Transverse colon (tissue), 4 donors: ENCODE measurements around the gene AKAP9. TPM values are rescaled to one million over a fixed set of nuclear protein-coding genes. Genes with fewer than 3 reads are reported as not detected.

Experiments used
- DNase-seq: peaks from one replicate; pipeline ENCODE4 v3.0.0-alpha.2; 2019
- H3K27ac ChIP-seq, 4 donors: fragments of 200-600 bp; sonication (generic); 2 replicates each; pipeline ENCODE4 v1.5.1; 2016 to 2018; ENCODE audit warnings: inconsistent platforms in 4 of 4
- H3K27me3 ChIP-seq: fragments of 200-600 bp; sonication (generic); 2 replicates; pipeline ENCODE4 v1.5.1; 2017; ENCODE audit warnings: inconsistent platforms
- H3K36me3 ChIP-seq, 4 donors: fragments of 200-600 bp; sonication (generic); 2 replicates each; pipeline ENCODE4 v1.5.1; 2017 to 2019; ENCODE audit warnings: inconsistent platforms in 4 of 4
- H3K4me1 ChIP-seq, 4 donors: fragments of 200-600 bp; sonication (generic); 2 replicates each; pipeline ENCODE4 v1.5.1; 2017 to 2020; ENCODE audit warnings: inconsistent platforms in 4 of 4
- H3K4me3 ChIP-seq, 4 donors: fragments of 200-600 bp; sonication (generic); 1 replicate in 1 of 4; 2 replicates in 3 of 4; pipeline versions ENCODE4 v1.5.1 to v1.6.1; 2017 to 2019; ENCODE audit warnings: inconsistent platforms in 4 of 4
- H3K9me3 ChIP-seq, 2 donors: fragments of 200-600 bp; sonication (generic); 2 replicates each; pipeline ENCODE4 v1.5.1; 2017 to 2019; ENCODE audit warnings: inconsistent platforms in 2 of 2
- EP300 ChIP-seq: sonication (generic); formaldehyde crosslinking; IDR thresholded peaks from one replicate; pipeline ENCODE4 v1.6.1; 2017; ENCODE audit warnings: antibody characterized with exemption, low read depth
- POLR2A ChIP-seq: fragments of 450-650 bp; IDR thresholded peaks from one replicate; pipeline ENCODE4 v1.6.1; 2016; ENCODE audit warnings: antibody characterized with exemption, mild to moderate bottlenecking, moderate library complexity
- POLR2AphosphoS5 ChIP-seq, 3 donors: sonication (generic); formaldehyde crosslinking; IDR thresholded peaks; one replicate each; pipeline ENCODE4 v1.6.1; 2016; ENCODE audit warnings: antibody characterized with exemption in 3 of 3
- WGBS, 2 donors: methylation state at CpG; one replicate each; pipeline ENCODE4 v1.1.5; 2018; ENCODE audit warnings: low coverage in 1 of 2; 5-methylcytosine and 5-hydroxymethylcytosine counted together
- in situ Hi-C, 4 donors: fragments of 200-750 bp; cut with MboI; loops; one replicate each; pipeline versions ENCODE4 v1.15.0 to v1.15.1; 2017; ENCODE audit warnings: low sequenced_read_pairs in 3 of 4, low pct_ligation_motif_present in 1 of 4, low pct_unique_long_range_greater_than_20kb in 1 of 4
- intact Hi-C: fragments of 100-400 bp; cut with DNase I; formaldehyde crosslinking; loops from one replicate; pipeline ENCODE4 v1.15.1; 2023; ENCODE audit warnings: low total_unique reads
- total RNA-seq, 4 donors: library from RNA; depleted of rRNA; stranded (reverse); fragments of >200 nt; gene quantifications; one replicate each; pipeline ENCODE4 v1.1.0, GENCODE V29; 2016
- TF ChIP-seq, protein P1 (sequence below), 5 experiments: fragments of 200-600 bp in 3 of 5; fragments of 450-650 bp in 2 of 5; sonication (generic) in 3 of 5; IDR thresholded peaks; 1 replicate in 2 of 5; 2 replicates in 3 of 5; pipeline ENCODE4 v1.5.1; 2016 to 2017; ENCODE audit warnings: antibody characterized with exemption in 5 of 5, inconsistent platforms in 3 of 5, mild to moderate bottlenecking in 2 of 5, moderate library complexity in 1 of 5

Gene AKAP9
- total RNA-seq, 4 donors from 2014 or later: 203 to 262 (median 234) TPM

DNA sequence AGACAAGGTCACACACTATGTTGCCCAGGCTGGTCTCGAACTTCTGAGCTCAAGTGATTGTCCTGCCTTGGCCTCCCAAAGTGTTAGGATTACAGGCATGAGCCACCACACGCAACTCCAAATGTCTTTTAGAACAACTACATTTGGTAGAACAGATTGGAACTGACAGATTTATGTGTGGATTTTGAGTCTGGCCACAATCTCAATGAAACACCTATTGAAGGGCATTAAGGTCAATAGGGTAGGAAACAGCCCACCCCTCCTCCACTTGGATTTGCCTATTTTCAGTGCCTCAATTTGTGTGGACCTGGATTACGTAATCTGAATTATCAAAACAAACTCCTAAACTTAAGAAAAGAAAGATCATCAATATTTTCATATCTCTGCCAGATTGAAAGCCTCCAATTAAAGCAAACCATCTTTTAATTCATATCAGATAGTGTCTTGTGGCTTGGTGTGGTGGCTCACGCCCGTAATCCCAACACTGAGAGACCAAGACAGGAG, 209.1 kb downstream of the AKAP9 start:
- DNase-seq: no peak
- WGBS, 2 donors: 90% methylated on average over 5 of the region's 5 CpGs; no CpG with 5 or more reads in 1 of the 2 donors
- intact Hi-C loops: no loop called here
- Histone ChIP-seq H3K9me3 (no peaks in the 10 kb centered on the region), H3K27me3 (no peaks in the 10 kb centered on the region), H3K36me3 (no peaks in the 10 kb centered on the region), H3K4me3 (no peak overlapping the region), H3K4me1 (no peaks in the 10 kb centered on the region), H3K27ac (no peak overlapping the region)
- in situ Hi-C loops: no loop called here
- TF ChIP-seq, protein P1, sequence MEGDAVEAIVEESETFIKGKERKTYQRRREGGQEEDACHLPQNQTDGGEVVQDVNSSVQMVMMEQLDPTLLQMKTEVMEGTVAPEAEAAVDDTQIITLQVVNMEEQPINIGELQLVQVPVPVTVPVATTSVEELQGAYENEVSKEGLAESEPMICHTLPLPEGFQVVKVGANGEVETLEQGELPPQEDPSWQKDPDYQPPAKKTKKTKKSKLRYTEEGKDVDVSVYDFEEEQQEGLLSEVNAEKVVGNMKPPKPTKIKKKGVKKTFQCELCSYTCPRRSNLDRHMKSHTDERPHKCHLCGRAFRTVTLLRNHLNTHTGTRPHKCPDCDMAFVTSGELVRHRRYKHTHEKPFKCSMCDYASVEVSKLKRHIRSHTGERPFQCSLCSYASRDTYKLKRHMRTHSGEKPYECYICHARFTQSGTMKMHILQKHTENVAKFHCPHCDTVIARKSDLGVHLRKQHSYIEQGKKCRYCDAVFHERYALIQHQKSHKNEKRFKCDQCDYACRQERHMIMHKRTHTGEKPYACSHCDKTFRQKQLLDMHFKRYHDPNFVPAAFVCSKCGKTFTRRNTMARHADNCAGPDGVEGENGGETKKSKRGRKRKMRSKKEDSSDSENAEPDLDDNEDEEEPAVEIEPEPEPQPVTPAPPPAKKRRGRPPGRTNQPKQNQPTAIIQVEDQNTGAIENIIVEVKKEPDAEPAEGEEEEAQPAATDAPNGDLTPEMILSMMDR (IDR thresholded peaks at IDR 0.05): no peak

DNA sequence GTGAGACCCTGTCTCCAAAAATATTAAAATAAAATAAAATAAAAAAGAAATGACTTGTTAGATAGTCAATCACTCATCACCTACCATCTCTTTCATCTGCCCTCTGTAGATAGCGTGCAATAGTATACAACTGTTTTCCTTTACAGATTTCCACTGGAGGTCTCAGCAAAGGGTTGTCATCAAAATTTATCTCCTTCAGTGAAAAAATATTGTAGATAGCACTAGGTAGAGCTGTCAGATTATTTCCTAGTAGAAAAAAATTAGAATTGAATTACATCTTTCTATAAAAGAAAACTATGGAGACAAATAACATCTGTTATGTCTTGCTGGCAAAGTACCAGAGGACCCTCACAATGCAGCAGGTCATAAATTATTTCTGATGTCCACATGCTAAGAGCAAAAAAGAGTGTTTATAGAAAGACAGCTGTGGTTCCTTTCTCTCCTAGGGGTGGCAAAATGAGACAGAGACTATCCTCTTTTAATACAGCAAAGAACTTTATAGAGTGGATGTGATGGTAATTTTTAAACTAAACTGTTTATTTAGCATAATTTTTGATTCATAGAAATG, 209.9 kb downstream of the AKAP9 start:
- in situ Hi-C loops (no loop called here), intact Hi-C loops (no loop called here)
- WGBS, 2 donors: 80 to 81% methylated on average over 1 of the region's 1 CpG

DNA sequence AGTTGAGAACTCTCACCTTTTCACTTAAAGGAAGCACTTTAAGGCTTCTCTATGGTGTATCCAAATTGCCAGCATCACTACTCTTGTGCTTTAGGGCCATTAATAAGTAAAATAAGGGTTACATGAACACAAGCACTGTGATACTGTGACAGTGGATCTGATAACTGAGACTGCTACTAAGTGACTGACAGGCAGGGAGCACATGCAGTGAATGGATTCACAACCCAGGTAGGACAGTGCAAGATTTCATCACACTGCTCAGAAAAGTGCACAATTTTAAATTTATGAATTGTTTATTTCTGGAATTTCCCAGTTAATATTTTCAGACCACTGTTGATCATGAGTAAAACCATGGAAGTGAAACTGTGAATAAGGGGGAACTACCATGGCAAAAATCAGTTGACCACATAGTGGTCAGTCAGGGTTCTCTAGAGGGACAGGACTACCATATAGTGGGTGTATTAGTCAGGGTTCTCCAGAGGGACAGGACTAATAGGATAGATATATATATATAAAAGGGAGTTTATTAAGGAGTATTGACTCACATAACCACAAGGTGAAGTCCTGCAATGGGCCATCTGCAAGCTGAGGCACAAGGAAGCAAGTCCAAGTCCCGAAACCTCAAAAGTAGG, 214.6 kb downstream of the AKAP9 start:
- no peaks in the 10 kb centered on the region for H3K9me3 ChIP-seq
- no peak overlapping the region for H3K27ac ChIP-seq
- intact Hi-C loops (no loop called here), in situ Hi-C loops (no loop called here)
- 90% methylated on average over 1 of the region's 1 CpG; no CpG with 5 or more reads in 1 of the 2 donors for WGBS, 2 donors
- no peak for TF ChIP-seq EP300
- TF ChIP-seq POLR2A: no peak
- TF ChIP-seq, protein P1 (IDR thresholded peaks at IDR 0.05): no peak
- TF ChIP-seq POLR2AphosphoS5 (IDR thresholded peaks at IDR 0.05): no peak
- H3K27me3 ChIP-seq: no peaks in the 10 kb centered on the region
- H3K36me3 ChIP-seq: no peaks in the 10 kb centered on the region
- H3K4me3 ChIP-seq: no peak overlapping the region
- no peak for DNase-seq
- no peaks in the 10 kb centered on the region for H3K4me1 ChIP-seq

More for the DNA sequence above, 209.9 kb downstream of the AKAP9 start:
- H3K27ac ChIP-seq: no peak overlapping the region
- TF ChIP-seq POLR2A: no peak
- no peak for TF ChIP-seq POLR2AphosphoS5 (IDR thresholded peaks at IDR 0.05)
- no peak for TF ChIP-seq EP300
- TF ChIP-seq, protein P1 (IDR thresholded peaks at IDR 0.05): no peak
- no peaks in the 10 kb centered on the region for H3K36me3 ChIP-seq
- DNase-seq: no peak
- H3K4me1 ChIP-seq: no peaks in the 10 kb centered on the region
- H3K4me3 ChIP-seq: no peak overlapping the region
- H3K9me3 ChIP-seq: no peaks in the 10 kb centered on the region
- H3K27me3 ChIP-seq: no peaks in the 10 kb centered on the region

DNA sequence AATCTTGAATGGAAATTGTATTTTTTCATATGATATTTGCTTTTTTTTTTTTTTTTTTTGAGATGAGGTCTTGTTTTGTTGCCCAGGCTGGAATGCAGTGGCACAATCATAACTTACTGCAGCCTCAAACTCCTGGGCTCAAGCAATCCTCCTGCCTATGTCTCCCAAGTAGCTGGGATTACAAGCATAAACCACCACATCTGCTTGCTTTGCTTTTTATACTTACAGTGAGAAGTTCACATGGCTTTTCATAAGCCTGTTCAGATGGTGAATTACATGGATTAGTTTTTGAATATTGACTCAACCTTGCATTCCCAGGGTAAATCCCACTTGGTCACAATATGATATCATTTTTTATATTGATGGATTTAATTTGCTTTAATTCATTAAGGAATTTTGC, 216.3 kb downstream of the AKAP9 start:
- TF ChIP-seq POLR2A (no peak), EP300 (no peak), POLR2AphosphoS5 (IDR thresholded peaks at IDR 0.05) (no peak)
- TF ChIP-seq, protein P1 (IDR thresholded peaks at IDR 0.05): no peak
- Histone ChIP-seq H3K9me3 (no peaks in the 10 kb centered on the region), H3K36me3 (no peaks in the 10 kb centered on the region), H3K4me3 (no peak overlapping the region), H3K4me1 (no peaks in the 10 kb centered on the region), H3K27ac (no peak overlapping the region), H3K27me3 (no peaks in the 10 kb centered on the region)
- in situ Hi-C loops: no loop called here
- DNase-seq: no peak
- intact Hi-C loops: no loop called here
